ENCODE data around the gene LRRTM4. TPM values are rescaled to one million over a fixed set of nuclear protein-coding genes. Genes with fewer than 3 reads are reported as not detected.
"Not testable (repeated sequence)": the region's sequence is repeated elsewhere in the genome, so short reads cannot be mapped to it uniquely, and the experiment has no call there.

Gene LRRTM4
- total RNA-seq, 2 experiments from 2014 or later, result not detected

GRCh38 chr2:77228391-77228790, 293.8 kb downstream of the LRRTM4 start:
- H3K36me3 Mint-ChIP-seq, result no peaks in the 10 kb centered on the region
- POLR2A ChIA-PET, result no interaction called here
- no peaks in the 10 kb centered on the region for H3K4me1 Mint-ChIP-seq
- no peak overlapping the region for H3K4me3 Mint-ChIP-seq
- ATAC-seq (ENCODE audit: low read depth), result no peak
- DNase-seq, result no peak
- no peaks in the 10 kb centered on the region for H3K27me3 Mint-ChIP-seq
- H3K9me3 Mint-ChIP-seq, result peaks cover 11% of the 10 kb centered on the region
- no peak overlapping the region for H3K27ac Mint-ChIP-seq

- no peaks in the 10 kb centered on the region for H3K36me3 Mint-ChIP-seq
- ATAC-seq (ENCODE audit: low read depth) (no peak), DNase-seq (no peak)
- no peak overlapping the region for H3K27ac Mint-ChIP-seq
- POLR2A ChIA-PET, result no interaction called here
- H3K4me3 Mint-ChIP-seq, result no peak overlapping the region
- H3K4me1 Mint-ChIP-seq, result no peaks in the 10 kb centered on the region
- H3K9me3 Mint-ChIP-seq, result peaks cover 1% of the 10 kb centered on the region
- no peaks in the 10 kb centered on the region for H3K27me3 Mint-ChIP-seq
Observed at GRCh38 chr2:77210725-77211124, 311.5 kb downstream of the LRRTM4 start.

- Mint-ChIP-seq H3K9me3 (peaks cover 5% of the 10 kb centered on the region), H3K4me3 (no peak overlapping the region), H3K4me1 (no peaks in the 10 kb centered on the region), H3K36me3 (no peaks in the 10 kb centered on the region), H3K27ac (no peak overlapping the region), H3K27me3 (no peaks in the 10 kb centered on the region)
- POLR2A ChIA-PET, result no interaction called here
- no peak for DNase-seq
- no peak for ATAC-seq (ENCODE audit: low read depth)
Observed at GRCh38 chr2:77207331-77207730, 314.8 kb downstream of the LRRTM4 start.

DNA sequence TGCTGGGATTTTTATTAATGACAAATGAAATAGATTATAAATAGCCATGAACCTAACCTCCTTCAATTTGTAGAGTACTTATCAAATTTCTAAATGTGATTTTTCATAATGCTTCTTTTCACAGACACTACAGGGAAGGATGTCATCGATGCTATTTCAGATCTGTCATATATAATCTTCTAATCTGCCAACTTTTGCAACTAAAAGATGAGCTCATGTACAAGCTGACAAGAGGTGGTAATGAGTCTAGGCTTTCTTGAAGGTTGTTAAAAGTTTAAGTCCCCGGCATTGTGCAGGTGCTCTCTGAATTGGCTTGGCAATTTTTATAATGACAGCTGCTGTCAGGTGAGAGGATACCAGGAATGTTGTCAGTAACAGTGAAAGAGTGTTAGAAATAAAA, 320.4 kb downstream of the LRRTM4 start:
- no peak for ATAC-seq (ENCODE audit: low read depth)
- Mint-ChIP-seq H3K27me3 (no peaks in the 10 kb centered on the region), H3K27ac (no peak overlapping the region), H3K36me3 (no peaks in the 10 kb centered on the region), H3K4me1 (no peaks in the 10 kb centered on the region), H3K4me3 (no peak overlapping the region), H3K9me3 (peaks cover 5% of the 10 kb centered on the region)
- no peak for DNase-seq
- POLR2A ChIA-PET, result no interaction called here

- H3K27ac Mint-ChIP-seq, result no peak overlapping the region
- POLR2A ChIA-PET, result no interaction called here
- H3K4me3 Mint-ChIP-seq, result no peak overlapping the region
- no peaks in the 10 kb centered on the region for H3K27me3 Mint-ChIP-seq
- H3K4me1 Mint-ChIP-seq, result no peaks in the 10 kb centered on the region
- H3K36me3 Mint-ChIP-seq, result no peaks in the 10 kb centered on the region
- no peak for DNase-seq
- no peak for ATAC-seq (ENCODE audit: low read depth)
- H3K9me3 Mint-ChIP-seq, result peaks cover 1% of the 10 kb centered on the region
Observed at GRCh38 chr2:77199411-77199810, 322.8 kb downstream of the LRRTM4 start.

GRCh38 chr2:77193858-77194448, 328.2 kb downstream of the LRRTM4 start:
- H3K27me3 Mint-ChIP-seq, result no peaks in the 10 kb centered on the region
- no peaks in the 10 kb centered on the region for H3K36me3 Mint-ChIP-seq
- H3K4me3 Mint-ChIP-seq, result no peak overlapping the region
- DNase-seq, result no peak
- POLR2A ChIA-PET, result no interaction called here
- H3K9me3 Mint-ChIP-seq, result peaks cover 1% of the 10 kb centered on the region
- no peaks in the 10 kb centered on the region for H3K4me1 Mint-ChIP-seq
- no peak overlapping the region for H3K27ac Mint-ChIP-seq
- ATAC-seq (ENCODE audit: low read depth), result no peak

DNA sequence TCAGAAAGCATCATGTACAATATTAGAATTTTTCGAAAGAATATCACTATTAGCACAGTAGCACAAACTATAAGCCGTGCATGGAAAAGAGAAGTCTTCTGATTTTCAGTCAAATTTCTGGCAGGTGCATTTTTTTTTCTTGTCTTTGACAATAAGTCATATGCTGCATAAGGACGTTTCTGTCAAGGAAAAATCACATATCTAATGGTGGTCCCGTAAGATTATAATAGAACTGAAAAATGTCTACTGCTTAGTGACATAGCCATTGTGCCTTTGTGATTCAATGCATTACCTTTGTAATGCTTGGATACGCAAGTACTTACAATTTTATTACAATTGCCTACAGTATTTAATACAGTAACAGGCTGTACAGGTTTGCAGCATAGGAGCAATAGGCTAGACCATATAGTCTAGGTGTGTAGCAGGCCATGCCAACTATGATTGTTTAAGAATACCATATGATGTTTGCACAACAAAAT, 329.3 kb downstream of the LRRTM4 start:
- Mint-ChIP-seq H3K4me1 (no peaks in the 10 kb centered on the region), H3K36me3 (no peaks in the 10 kb centered on the region), H3K4me3 (no peak overlapping the region), H3K9me3 (peaks cover 1% of the 10 kb centered on the region), H3K27ac (no peak overlapping the region), H3K27me3 (no peaks in the 10 kb centered on the region)
- POLR2A ChIA-PET, result no interaction called here
- ATAC-seq (ENCODE audit: low read depth), result no peak
- DNase-seq, result no peak

DNA sequence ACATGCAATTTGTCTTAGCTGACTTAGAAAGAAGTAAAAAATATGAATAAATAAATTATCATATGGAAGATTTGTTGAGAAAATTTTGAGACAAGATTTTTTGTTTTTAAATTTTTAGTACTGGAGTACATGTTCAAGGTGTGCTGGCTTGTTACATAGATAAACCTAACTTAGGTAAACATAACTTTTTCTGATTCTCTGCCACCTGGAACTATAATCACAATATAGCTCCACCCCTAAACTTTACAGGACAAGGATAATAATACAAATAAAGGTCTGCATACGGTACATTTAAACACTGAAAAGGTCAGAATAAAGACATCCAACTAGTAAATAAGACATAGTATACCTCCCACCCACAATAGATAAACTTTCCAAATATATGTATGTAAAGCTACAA, 330.5 kb downstream of the LRRTM4 start:
- no peak overlapping the region for H3K4me3 Mint-ChIP-seq
- no peak for ATAC-seq (ENCODE audit: low read depth)
- no peaks in the 10 kb centered on the region for H3K27me3 Mint-ChIP-seq
- H3K36me3 Mint-ChIP-seq, result no peaks in the 10 kb centered on the region
- H3K4me1 Mint-ChIP-seq, result no peaks in the 10 kb centered on the region
- no peak overlapping the region for H3K27ac Mint-ChIP-seq
- POLR2A ChIA-PET, result no interaction called here
- DNase-seq, result no peak
- H3K9me3 Mint-ChIP-seq, result peaks cover 1% of the 10 kb centered on the region

DNA sequence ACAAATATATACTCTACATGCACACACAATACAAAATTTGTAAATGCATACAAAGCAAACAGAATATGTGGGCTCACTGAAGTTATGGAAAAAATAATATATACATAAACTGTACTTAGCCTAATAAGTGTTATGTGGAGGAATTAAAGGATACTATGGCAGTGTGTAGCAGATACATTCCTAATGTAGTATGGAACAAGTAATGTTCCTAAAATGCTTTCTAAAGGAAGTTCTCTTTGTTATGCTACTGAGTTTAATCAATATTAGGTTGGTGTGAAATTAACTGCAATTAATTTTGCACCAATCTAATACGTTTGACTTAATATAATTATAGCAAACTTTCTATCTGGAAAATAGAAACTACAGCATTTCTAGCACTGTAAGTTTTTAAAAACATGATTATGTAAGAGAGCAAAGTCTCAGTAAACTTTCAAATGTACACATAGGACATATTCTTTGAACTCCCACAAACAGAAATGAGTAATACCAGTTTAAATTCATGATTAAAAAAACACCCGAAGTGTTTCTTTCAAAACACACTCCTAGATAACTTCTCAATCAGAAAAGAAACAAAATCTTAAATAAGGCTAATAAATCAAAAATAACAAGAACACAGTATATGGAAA, 331.3 kb downstream of the LRRTM4 start:
- H3K4me1 Mint-ChIP-seq, result no peaks in the 10 kb centered on the region
- POLR2A ChIA-PET, result no interaction called here
- no peaks in the 10 kb centered on the region for H3K36me3 Mint-ChIP-seq
- no peaks in the 10 kb centered on the region for H3K27me3 Mint-ChIP-seq
- peaks cover 4% of the 10 kb centered on the region for H3K9me3 Mint-ChIP-seq
- no peak overlapping the region for H3K27ac Mint-ChIP-seq
- no peak for ATAC-seq (ENCODE audit: low read depth)
- no peak for DNase-seq
- H3K4me3 Mint-ChIP-seq, result no peak overlapping the region

DNA sequence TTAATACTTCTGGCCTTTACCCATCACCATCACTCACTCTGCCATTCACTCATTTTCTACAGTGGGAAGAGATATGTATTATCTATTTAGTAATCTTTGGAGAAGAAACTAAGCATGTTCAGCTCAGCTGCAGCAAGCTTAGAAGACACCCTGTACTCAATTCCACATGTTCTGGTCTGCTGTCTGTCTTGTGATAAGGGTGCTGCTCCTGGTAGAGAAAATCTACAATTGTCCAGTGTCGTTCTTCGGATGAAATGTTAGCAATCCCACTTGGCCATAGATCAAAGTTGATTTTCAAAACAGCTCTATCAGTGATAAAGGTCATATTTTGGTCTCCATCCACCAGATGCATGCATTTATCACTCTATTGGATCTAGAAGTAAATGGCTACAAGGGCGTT, 337.1 kb downstream of the LRRTM4 start:
- DNase-seq, result no peak
- POLR2A ChIA-PET, result no interaction called here
- no peak for ATAC-seq (ENCODE audit: low read depth)

GRCh38 chr2:77179297-77179696, 342.9 kb downstream of the LRRTM4 start:
- no peak for ATAC-seq (ENCODE audit: low read depth)
- Mint-ChIP-seq H3K27me3 (no peaks in the 10 kb centered on the region), H3K27ac (no peak overlapping the region), H3K36me3 (no peaks in the 10 kb centered on the region), H3K9me3 (peaks cover 8% of the 10 kb centered on the region), H3K4me3 (no peak overlapping the region), H3K4me1 (no peaks in the 10 kb centered on the region)
- DNase-seq, result no peak
- POLR2A ChIA-PET, result no interaction called here

More for the DNA sequence above, 337.1 kb downstream of the LRRTM4 start:
- no peak overlapping the region for H3K4me3 Mint-ChIP-seq
- no peaks in the 10 kb centered on the region for H3K36me3 Mint-ChIP-seq
- H3K4me1 Mint-ChIP-seq, result no peaks in the 10 kb centered on the region
- peaks cover 4% of the 10 kb centered on the region for H3K9me3 Mint-ChIP-seq
- H3K27me3 Mint-ChIP-seq, result no peaks in the 10 kb centered on the region
- no peak overlapping the region for H3K27ac Mint-ChIP-seq

- H3K4me1 Mint-ChIP-seq; DNase-seq; H3K27ac Mint-ChIP-seq; H3K4me3 Mint-ChIP-seq; H3K27me3 Mint-ChIP-seq; ATAC-seq (ENCODE audit: low read depth); H3K36me3 Mint-ChIP-seq; H3K9me3 Mint-ChIP-seq; POLR2A ChIA-PET: not testable (repeated sequence)
Observed at GRCh38 chr2:77175266-77175780, 346.9 kb downstream of the LRRTM4 start.

- Mint-ChIP-seq H3K27me3 (no peaks in the 10 kb centered on the region), H3K36me3 (no peaks in the 10 kb centered on the region), H3K27ac (no peak overlapping the region), H3K4me3 (no peak overlapping the region), H3K4me1 (no peaks in the 10 kb centered on the region), H3K9me3 (peaks cover 10% of the 10 kb centered on the region)
- POLR2A ChIA-PET, result no interaction called here
- no peak for DNase-seq
- ATAC-seq (ENCODE audit: low read depth), result no peak
Observed at GRCh38 chr2:77169426-77169825, 352.8 kb downstream of the LRRTM4 start.

GRCh38 chr2:77164021-77164420, 358.2 kb downstream of the LRRTM4 start:
- H3K27me3 Mint-ChIP-seq; POLR2A ChIA-PET; DNase-seq; H3K4me1 Mint-ChIP-seq; ATAC-seq (ENCODE audit: low read depth); H3K36me3 Mint-ChIP-seq; H3K27ac Mint-ChIP-seq; H3K4me3 Mint-ChIP-seq: not testable (repeated sequence)
- H3K9me3 Mint-ChIP-seq, result peaks cover 15% of the 10 kb centered on the region
